H9 (cell line): ENCODE results near the gene HMOX2. TPM values are rescaled to one million over a fixed set of nuclear protein-coding genes. Genes with fewer than 3 reads are reported as not detected.

Experiments
- DNase-seq: peaks from one replicate; pipeline ENCODE4 v3.0.0-alpha.2; 2017
- H2AFZ ChIP-seq: one replicate; pipeline ENCODE4 v1.6.1; 2013; ENCODE audit warnings: mild to moderate bottlenecking, low read length, control low read depth, moderate library complexity
- H2AK5ac ChIP-seq: 2 replicates; pipeline ENCODE4 v1.6.1; 2013; ENCODE audit warnings: low read length, control low read depth, mixed read lengths; ENCODE audit not compliant: insufficient read length
- H2BK120ac ChIP-seq: one replicate; pipeline ENCODE4 v1.6.1; 2013; ENCODE audit warnings: low read depth, mild to moderate bottlenecking, low read length, control low read depth, inconsistent platforms; ENCODE audit not compliant: poor library complexity, severe bottlenecking
- H2BK12ac ChIP-seq: 2 replicates; pipeline ENCODE4 v1.6.1; 2013; ENCODE audit warnings: low read length, control low read depth, mixed read lengths, low read depth; ENCODE audit not compliant: insufficient read length
- H2BK15ac ChIP-seq: 2 replicates; pipeline ENCODE4 v1.6.1; 2013; ENCODE audit warnings: low read depth, low read length, control low read depth
- H2BK20ac ChIP-seq: one replicate; pipeline ENCODE4 v1.6.1; 2013; ENCODE audit warnings: low read depth, mild to moderate bottlenecking, low read length, control low read depth, inconsistent platforms; ENCODE audit not compliant: poor library complexity, severe bottlenecking
- H2BK5ac ChIP-seq: 2 replicates; pipeline ENCODE4 v1.6.1; 2013; ENCODE audit warnings: low read length, control low read depth, mixed read lengths; ENCODE audit not compliant: insufficient read length
- H3K14ac ChIP-seq: 2 replicates; pipeline ENCODE4 v1.6.1; 2013; ENCODE audit warnings: low read length, control low read depth; ENCODE audit not compliant: insufficient read depth
- H3K18ac ChIP-seq: 2 replicates; pipeline ENCODE4 v1.6.1; 2013; ENCODE audit warnings: low read depth, mild to moderate bottlenecking, mixed read lengths, low read length, control low read depth; ENCODE audit not compliant: insufficient read length
- H3K23ac ChIP-seq: 2 replicates; pipeline ENCODE4 v1.6.1; 2013; ENCODE audit warnings: low read length, control low read depth, mixed read lengths, low read depth; ENCODE audit not compliant: insufficient read length
- H3K23me2 ChIP-seq: 2 replicates; pipeline ENCODE4 v1.6.1; 2013; ENCODE audit warnings: low read depth, mild to moderate bottlenecking, mixed read lengths, low read length, control low read depth; ENCODE audit not compliant: insufficient read length, poor library complexity, severe bottlenecking
- H3K27ac ChIP-seq: 2 replicates; pipeline ENCODE4 v1.5.1; 2013; ENCODE audit warnings: low read length, control low read depth, mixed read lengths, low read depth; ENCODE audit not compliant: insufficient read length
- H3K27me3 ChIP-seq: 2 replicates; pipeline ENCODE4 v1.6.1; 2013; ENCODE audit warnings: low read length, control low read depth, inconsistent platforms; ENCODE audit not compliant: insufficient read depth
- H3K4ac ChIP-seq: 2 replicates; pipeline ENCODE4 v1.6.1; 2013; ENCODE audit warnings: low read depth, mild to moderate bottlenecking, control low read depth, inconsistent platforms, low read length, moderate library complexity
- H3K4me1 ChIP-seq: 2 replicates; pipeline ENCODE4 v1.6.1; 2013; ENCODE audit warnings: low read length, control low read depth, inconsistent platforms; ENCODE audit not compliant: insufficient read depth
- H3K4me2 ChIP-seq: 2 replicates; pipeline ENCODE4 v1.6.1; 2013; ENCODE audit warnings: low read length, control low read depth, mixed read lengths; ENCODE audit not compliant: insufficient read length, insufficient read depth
- H3K56ac ChIP-seq: 2 replicates; pipeline ENCODE4 v1.6.1; 2013; ENCODE audit warnings: low read depth, mild to moderate bottlenecking, mixed read lengths, low read length, control low read depth; ENCODE audit not compliant: insufficient read length
- H3K79me1 ChIP-seq: 2 replicates; pipeline ENCODE4 v1.6.1; 2013; ENCODE audit warnings: low read depth, mild to moderate bottlenecking, moderate library complexity, low read length, control low read depth, inconsistent platforms; ENCODE audit not compliant: insufficient read depth, poor library complexity, severe bottlenecking
- H3K79me2 ChIP-seq: 2 replicates; pipeline ENCODE4 v1.6.1; 2013; ENCODE audit warnings: low read length, control low read depth, inconsistent platforms; ENCODE audit not compliant: insufficient read depth
- H3K9ac ChIP-seq: 2 replicates; pipeline ENCODE4 v1.6.1; 2013; ENCODE audit warnings: low read length, control low read depth, mixed read lengths; ENCODE audit not compliant: insufficient read length; ENCODE audit errors: extremely low read depth
- H3K9me3 ChIP-seq: one replicate; pipeline ENCODE4 v1.6.1; 2013; ENCODE audit warnings: low read depth, low read length, inconsistent platforms; ENCODE audit not compliant: control insufficient read depth
- H3T11ph ChIP-seq: one replicate; pipeline ENCODE4 v1.6.1; 2013; ENCODE audit warnings: mild to moderate bottlenecking, low read length, control low read depth, inconsistent platforms
- H4K20me1 ChIP-seq: one replicate; pipeline ENCODE4 v1.6.1; 2013; ENCODE audit not compliant: control insufficient read depth, insufficient read length, insufficient read depth
- H4K5ac ChIP-seq: 2 replicates; pipeline ENCODE4 v1.6.1; 2013; ENCODE audit warnings: low read depth, mild to moderate bottlenecking, mixed read lengths, low read length, control low read depth; ENCODE audit not compliant: insufficient read length
- H4K8ac ChIP-seq: replicated peaks from 2 replicates; pipeline ENCODE4 v1.6.1; 2013; ENCODE audit warnings: low read length, control low read depth, mixed read lengths, low read depth; ENCODE audit not compliant: insufficient read length
- H4K91ac ChIP-seq: 2 replicates; pipeline ENCODE4 v1.6.1; 2013; ENCODE audit warnings: low read depth, mild to moderate bottlenecking, moderate library complexity, mixed read lengths, low read length, control low read depth; ENCODE audit not compliant: insufficient read length
- H3K27ac Mint-ChIP-seq, 3 experiments: 2 replicates in 2 of 3; 3 replicates in 1 of 3; pipeline ENCODE4 v1.8.0; 2020 to 2021; ENCODE audit warnings: mixed read lengths in 3 of 3, mild to moderate bottlenecking in 1 of 3, moderate library complexity in 1 of 3
- H3K27me3 Mint-ChIP-seq: 2 replicates; pipeline ENCODE4 v1.8.0; 2021; ENCODE audit warnings: low read depth, mild to moderate bottlenecking, moderate library complexity, mixed read lengths
- H3K36me3 Mint-ChIP-seq, 3 experiments: 2 replicates in 2 of 3; 3 replicates in 1 of 3; pipeline ENCODE4 v1.8.0; 2020 to 2021; ENCODE audit warnings: low read depth in 3 of 3, mixed read lengths in 3 of 3; ENCODE audit not compliant: insufficient read depth in 1 of 3
- H3K4me1 Mint-ChIP-seq, 2 experiments: 2 replicates each; pipeline ENCODE4 v1.8.0; 2020; ENCODE audit warnings: mixed read lengths in 2 of 2
- H3K4me3 Mint-ChIP-seq, 2 experiments: 2 replicates in 1 of 2; 3 replicates in 1 of 2; pipeline ENCODE4 v1.8.0; 2020 to 2021; ENCODE audit warnings: mild to moderate bottlenecking in 2 of 2, mixed read lengths in 2 of 2, moderate library complexity in 1 of 2
- H3K9me3 Mint-ChIP-seq, 2 experiments: 2 replicates in 1 of 2; 3 replicates in 1 of 2; pipeline ENCODE4 v1.8.0; 2020; ENCODE audit warnings: mild to moderate bottlenecking in 2 of 2, mixed read lengths in 2 of 2, moderate library complexity in 1 of 2
- WGBS: extraction: QIAGEN DNeasy Blood & Tissue Kit; methylation state at CpG from one replicate; pipeline ENCODE4 v1.1.7; 2013; ENCODE audit warnings: missing lambda C conversion rate, low lambda C conversion rate, mixed read lengths; ENCODE audit not compliant: insufficient read length; ENCODE audit errors: extremely low coverage; 5-methylcytosine and 5-hydroxymethylcytosine counted together
- total RNA-seq: library from RNA; stranded (reverse); gene quantifications from 2 replicates; pipeline ENCODE4 v1.2.1, GENCODE V29; 2021
- TF ChIP-seq, protein P1 (sequence below): fragments of 200-600 bp; sonication (generic); conservative IDR thresholded peaks from 3 replicates; pipeline ENCODE4 v1.8.0; 2021; ENCODE audit warnings: antibody characterized with exemption, mild to moderate bottlenecking

The HMOX2 gene
- total RNA-seq, 1 experiment from 2014 or later: 44.4 TPM

DNA sequence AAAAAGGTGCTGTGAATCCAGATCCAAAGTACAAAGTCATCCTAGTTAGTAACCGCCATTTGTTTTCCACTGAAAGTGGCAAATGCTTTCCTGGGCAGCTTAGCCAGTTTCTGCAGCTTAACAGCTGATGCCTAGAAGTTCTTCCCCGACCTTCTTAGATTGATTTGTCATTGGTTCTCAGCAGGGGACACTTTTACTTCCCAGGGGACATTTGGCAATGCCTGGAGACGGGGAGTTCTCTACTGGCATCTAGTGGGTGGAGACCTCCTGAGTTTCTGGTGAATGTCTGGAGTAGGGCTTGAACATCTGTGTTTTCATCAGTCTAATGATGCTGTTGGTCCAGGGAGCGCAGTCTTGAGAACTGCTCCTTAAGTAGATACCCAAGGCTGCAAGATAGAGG is 43.0 kb upstream of the HMOX2 start:
- Histone ChIP-seq H2BK12ac (no peak overlapping the region), H3K27ac (no peak overlapping the region), H4K5ac (no peak overlapping the region), H2AK5ac (no peak overlapping the region), H4K91ac (no peak overlapping the region), H3K23me2 (no peaks in the 10 kb centered on the region), H3T11ph (no peak overlapping the region), H4K8ac (no peak overlapping the region), H3K18ac (no peak overlapping the region), H2BK5ac (no peak overlapping the region), H3K23ac (no peak overlapping the region), H2AFZ (no peak overlapping the region), H3K4me2 (no peak overlapping the region), H3K9me3 (no peaks in the 10 kb centered on the region), H2BK15ac (no peak overlapping the region), H3K79me1 (no peaks in the 10 kb centered on the region), H3K4me1 (no peaks in the 10 kb centered on the region), H3K14ac (no peak overlapping the region), H4K20me1 (no peaks in the 10 kb centered on the region), H3K9ac (no peak overlapping the region), H3K79me2 (no peaks in the 10 kb centered on the region), H2BK20ac (no peak overlapping the region), H3K27me3 (no peaks in the 10 kb centered on the region), H3K4ac (no peak overlapping the region), H3K56ac (no peak overlapping the region), H2BK120ac (no peak overlapping the region)
- WGBS: no CpG with 5 or more reads among the region's 4 CpGs
- TF ChIP-seq, protein P1, sequence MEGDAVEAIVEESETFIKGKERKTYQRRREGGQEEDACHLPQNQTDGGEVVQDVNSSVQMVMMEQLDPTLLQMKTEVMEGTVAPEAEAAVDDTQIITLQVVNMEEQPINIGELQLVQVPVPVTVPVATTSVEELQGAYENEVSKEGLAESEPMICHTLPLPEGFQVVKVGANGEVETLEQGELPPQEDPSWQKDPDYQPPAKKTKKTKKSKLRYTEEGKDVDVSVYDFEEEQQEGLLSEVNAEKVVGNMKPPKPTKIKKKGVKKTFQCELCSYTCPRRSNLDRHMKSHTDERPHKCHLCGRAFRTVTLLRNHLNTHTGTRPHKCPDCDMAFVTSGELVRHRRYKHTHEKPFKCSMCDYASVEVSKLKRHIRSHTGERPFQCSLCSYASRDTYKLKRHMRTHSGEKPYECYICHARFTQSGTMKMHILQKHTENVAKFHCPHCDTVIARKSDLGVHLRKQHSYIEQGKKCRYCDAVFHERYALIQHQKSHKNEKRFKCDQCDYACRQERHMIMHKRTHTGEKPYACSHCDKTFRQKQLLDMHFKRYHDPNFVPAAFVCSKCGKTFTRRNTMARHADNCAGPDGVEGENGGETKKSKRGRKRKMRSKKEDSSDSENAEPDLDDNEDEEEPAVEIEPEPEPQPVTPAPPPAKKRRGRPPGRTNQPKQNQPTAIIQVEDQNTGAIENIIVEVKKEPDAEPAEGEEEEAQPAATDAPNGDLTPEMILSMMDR: no peak
- Mint-ChIP-seq H3K27ac (peak overlapping the region in 1 of 3 experiments; percentile 24; a peak in 3 of 7 replicates), H3K9me3 (no peaks in the 10 kb centered on the region), H3K27me3 (no peaks in the 10 kb centered on the region), H3K36me3 (peaks cover 29 to 70% (median 56%) of the 10 kb centered on the region in 3 experiments; a peak in 6 of 7 replicates), H3K4me3 (no peak overlapping the region), H3K4me1 (no peaks in the 10 kb centered on the region)
- DNase-seq: no peak
